CD4-positive, alpha-beta T cell treated with Interleukin-17A for 4 hours (primary cell): ENCODE measurements around the gene TRAF3.

Experiments
- DNase-seq: peaks from one replicate; pipeline ENCODE4 v3.0.0-alpha.2; 2020; ENCODE audit warnings: mixed read lengths

The TRAF3 gene, protein sequence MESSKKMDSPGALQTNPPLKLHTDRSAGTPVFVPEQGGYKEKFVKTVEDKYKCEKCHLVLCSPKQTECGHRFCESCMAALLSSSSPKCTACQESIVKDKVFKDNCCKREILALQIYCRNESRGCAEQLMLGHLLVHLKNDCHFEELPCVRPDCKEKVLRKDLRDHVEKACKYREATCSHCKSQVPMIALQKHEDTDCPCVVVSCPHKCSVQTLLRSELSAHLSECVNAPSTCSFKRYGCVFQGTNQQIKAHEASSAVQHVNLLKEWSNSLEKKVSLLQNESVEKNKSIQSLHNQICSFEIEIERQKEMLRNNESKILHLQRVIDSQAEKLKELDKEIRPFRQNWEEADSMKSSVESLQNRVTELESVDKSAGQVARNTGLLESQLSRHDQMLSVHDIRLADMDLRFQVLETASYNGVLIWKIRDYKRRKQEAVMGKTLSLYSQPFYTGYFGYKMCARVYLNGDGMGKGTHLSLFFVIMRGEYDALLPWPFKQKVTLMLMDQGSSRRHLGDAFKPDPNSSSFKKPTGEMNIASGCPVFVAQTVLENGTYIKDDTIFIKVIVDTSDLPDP

DNA sequence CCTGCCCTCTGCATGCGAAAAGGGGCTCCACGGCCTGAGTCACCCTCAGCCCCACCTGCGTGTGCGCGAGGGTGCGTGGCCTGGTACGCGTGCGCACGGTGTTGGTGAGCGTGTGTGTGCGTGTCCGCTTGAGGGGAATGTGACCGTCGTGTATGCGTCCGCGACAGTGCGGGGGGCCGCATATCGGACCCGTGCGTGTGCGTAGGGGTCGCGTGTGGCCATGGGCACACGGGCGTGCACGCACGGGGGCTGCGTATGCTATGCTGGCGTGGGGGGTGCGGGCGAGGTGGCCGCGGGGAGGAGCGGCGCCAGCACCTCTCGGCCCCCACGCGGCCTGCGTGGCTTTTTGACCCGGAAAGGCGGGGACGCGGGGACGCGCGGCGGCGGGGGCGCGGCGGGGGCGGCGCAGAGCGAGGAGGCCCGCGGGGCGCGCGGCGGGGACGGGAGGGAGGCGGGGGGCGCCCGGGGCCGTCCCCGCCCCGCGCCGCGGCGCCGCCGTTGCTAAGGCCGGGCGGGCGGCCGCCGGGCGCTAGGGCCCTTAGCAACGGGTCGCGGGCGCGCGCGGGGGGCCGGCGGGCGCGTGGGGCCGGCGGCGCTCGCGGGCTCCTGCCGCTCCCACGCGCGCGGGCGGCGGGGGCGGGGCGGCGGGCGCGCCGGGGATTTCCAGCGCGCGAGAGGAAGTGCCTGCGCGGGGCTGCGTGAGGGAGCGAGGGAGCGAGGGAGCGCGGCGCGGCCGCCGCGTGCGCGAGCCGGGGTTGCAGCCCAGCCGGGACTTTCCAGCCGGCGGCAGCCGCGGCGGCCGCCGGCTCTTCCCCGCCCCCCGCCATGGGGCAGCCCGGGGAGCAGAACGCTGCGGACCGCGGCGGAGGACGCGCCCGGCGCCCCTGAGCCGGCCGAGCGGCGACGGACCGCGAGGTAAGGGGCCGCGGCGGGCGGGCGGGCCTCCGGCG, at the start of gene TRAF3:
TRAF3 (plus strand) TSS at position 689 of the 950 bp plus-strand sequence. CDS start 92,753 bp downstream, outside the sequence.
- DNase-seq: peak; percentile 89

DNA sequence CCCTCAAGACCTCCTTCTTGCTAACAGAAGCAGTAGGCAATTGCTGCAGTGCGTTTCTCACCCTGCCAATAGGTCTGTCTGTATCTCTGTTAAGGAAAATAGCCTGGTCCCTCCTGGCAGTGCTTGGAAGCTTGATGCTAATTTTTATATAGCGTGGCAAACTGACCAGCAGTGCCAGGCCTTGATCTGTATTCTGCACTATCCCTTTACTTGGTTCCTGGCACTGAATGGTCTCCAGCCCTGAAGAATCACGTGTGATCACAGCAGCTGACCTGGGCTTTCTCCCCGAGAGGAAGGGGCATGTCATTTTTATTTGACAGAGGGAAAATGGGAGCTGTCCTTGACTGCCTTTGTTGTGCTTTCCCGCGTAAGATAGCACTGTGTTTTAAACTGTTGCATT, 48.7 kb upstream of the TRAF3 start:
- DNase-seq: no peak

DNA sequence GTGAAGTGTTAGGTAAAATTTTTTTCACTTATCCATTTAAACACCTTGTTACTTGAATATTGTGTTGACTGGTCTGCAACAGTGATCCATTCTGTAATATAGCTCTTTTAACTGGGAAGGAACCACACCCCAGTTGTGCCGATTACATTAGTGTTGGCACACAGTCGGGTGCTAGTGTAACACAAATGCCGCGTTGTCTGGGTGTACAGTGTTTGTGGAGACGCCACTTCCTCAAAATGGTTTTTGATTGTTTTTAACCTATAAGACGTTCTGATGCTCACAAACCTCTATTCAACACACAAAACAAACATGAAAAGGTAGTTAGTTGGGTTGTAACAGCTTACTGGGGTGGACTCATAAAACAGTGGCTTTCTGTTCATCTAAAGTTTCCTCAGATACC, 48.0 kb upstream of the TRAF3 start:
- no peak for DNase-seq

DNA sequence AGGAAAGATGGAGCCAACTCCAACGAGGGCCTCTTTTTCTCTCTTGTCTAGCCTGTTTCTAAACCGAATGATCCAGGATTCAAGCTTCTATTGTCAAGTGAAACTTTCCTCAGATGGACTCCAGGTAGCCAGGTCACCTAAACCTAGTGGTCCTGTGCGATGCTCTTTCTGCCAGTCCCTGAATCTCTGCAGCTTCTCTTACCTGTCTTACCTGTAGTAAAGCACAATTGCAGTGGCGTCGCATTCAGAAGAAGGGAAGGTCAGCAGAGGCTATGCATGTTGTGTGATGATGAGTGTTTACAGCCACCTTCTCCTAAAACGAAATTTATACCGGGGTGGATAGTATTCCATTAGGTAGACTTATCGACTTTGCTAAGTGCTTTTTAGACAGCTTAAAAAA, 47.4 kb upstream of the TRAF3 start:
- no peak for DNase-seq

DNA sequence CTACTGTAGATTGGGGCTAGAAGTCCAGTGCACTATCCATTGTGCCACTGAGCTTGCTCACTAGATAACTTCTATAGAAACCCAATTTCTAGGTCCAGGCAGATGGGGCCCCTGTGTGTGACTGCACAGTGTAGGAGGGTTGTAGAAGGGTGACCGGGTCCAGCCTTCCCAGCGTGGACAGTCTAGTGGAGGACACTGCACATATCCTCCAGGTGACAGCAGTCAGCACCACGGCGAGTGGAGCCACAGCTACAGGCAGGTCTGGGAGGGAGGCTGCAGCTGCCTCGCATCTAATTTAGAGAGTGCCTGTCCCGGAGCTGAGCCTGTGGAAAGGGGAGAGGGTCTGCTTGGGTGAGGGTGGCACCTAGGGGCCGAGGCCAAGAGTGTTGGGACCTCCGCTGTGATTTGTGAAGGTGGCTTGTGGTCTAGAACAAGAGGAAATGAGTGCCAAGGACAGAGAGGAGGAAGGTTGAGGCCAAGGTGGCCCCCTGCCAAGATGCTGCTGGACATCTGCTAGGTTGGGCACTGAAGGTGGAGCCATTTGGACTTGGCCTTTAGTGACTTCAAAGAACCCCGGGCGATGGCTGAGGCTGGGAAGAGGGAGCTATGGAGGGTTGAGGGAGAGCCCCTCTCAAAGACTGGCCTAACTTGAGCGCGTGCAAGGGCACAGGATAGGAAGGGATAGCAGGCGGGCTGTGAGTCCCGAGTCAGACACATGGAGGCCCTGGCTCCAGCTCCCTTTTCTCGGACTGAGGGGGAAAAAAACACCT, 46.0 kb upstream of the TRAF3 start:
- DNase-seq: no peak

DNA sequence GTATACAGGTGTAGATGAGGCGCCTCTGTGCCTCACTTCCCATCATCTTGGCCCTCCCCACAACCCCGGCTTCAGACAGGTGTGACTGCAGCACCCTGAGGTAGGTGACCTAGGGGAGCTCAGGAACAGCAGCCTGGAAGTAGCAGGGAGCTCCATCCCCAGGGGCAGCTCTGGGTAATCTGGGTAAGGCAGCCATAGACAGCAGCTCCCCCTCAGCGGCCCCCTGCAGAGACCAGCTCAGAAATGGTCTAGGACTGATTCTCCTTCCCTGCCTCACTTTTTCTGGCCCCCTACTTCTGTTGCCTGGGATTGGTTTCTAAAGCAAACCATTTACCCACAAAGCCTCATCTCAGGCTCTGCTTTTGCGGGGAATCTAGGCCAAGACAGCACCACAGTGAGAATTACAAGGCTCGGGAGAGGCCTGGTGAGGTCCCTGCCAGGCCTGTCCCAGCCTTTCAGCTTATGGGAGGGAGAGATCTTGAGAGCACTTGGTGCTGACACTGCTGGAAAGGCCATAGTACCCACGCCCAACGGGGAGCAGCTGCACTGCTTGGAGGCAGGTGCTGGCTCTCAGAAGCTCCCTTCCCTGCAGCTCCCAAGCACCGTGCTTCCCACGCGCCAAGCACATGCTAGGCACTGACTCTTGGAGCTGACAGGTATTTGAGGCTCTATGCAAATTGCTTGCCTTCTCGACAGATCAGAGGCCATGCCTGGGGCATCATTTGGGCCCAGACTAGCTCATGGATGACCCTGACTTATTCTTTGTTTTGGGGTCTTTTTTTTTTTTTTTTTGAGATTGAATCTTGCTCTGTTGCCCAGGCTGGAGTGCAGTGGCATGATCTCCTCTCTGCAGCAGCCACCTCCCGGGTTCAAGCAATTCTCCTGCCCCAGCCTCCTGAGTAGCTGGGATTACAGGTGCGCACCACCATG, 45.1 kb upstream of the TRAF3 start:
- DNase-seq: no peak

DNA sequence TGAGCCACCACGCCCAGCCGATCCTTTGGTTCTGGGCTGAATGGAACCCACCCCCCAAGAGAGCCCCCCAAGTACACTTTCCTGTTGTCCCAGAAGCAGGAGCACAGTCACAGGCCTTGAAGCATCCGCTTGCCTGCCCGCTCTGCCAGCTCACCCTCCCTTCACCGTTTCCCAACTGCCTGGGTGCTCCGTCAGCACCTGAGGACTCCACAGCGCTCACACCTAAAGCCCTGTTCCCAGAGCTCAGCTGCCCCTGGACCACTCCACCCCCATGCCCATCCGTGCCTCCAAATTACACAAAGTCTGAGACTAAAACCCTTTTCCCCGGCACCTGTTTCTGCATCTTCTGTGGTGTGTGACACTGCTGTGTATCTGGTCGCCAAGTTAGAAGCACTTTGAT, 44.3 kb upstream of the TRAF3 start:
- DNase-seq: no peak

DNA sequence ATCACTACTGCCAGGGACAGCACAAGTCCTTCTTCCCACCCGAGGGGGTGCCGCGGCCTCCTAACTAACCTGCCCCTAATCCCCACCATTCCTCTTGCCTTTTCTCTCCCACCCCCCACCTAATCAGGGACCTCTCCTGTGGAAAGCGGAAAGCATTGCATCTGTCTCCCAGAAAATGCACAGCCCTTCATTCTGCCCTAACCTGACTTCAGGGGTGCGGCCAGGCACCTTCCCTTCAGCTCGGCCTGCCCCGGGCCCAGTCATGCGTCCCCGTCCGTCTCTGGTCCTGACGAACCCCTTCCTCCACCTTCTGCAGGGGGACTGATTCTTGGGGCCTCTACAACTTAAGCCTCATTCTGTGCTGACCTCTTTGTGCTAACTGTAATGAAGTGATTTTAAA, 43.9 kb upstream of the TRAF3 start:
- no peak for DNase-seq

DNA sequence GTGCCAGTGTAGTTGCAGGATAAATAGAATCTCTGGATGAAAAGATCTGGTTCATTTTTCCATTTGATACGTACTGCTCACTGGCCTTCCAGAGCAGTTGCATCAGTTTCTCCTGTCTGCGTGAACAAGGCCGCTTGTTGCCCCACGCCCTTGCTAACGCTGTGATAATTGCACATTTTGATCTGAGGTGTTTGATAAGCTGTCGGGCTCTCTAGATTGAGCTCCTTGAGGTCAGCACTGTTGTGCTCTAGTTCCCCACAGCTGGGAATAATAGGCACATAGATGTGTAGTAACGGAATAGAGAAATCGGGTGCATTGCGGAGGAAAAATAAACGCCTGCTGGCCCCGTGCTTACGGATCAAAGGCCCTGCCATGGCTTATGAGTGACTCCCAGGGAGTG, 42.8 kb upstream of the TRAF3 start:
- no peak for DNase-seq

DNA sequence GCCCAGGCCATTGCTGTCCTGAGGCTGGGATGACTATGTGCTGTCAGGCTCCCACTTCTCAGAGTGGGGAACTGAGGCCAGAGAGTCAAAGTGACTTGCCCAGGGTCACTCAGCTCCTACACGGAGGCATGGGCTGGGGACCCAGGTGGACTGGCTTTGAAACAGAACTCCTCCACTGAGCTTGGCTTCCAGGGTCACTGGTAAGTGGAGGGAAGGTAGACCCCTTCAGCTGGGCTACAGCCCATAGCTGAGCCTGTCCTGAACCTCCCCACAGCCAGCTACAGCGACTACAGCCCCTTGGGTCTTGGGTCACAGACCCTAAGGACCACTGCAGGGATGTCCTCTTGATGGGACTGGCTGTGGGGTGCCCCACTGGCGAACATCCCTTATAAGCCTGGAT, 40.3 kb upstream of the TRAF3 start:
- no peak for DNase-seq

DNA sequence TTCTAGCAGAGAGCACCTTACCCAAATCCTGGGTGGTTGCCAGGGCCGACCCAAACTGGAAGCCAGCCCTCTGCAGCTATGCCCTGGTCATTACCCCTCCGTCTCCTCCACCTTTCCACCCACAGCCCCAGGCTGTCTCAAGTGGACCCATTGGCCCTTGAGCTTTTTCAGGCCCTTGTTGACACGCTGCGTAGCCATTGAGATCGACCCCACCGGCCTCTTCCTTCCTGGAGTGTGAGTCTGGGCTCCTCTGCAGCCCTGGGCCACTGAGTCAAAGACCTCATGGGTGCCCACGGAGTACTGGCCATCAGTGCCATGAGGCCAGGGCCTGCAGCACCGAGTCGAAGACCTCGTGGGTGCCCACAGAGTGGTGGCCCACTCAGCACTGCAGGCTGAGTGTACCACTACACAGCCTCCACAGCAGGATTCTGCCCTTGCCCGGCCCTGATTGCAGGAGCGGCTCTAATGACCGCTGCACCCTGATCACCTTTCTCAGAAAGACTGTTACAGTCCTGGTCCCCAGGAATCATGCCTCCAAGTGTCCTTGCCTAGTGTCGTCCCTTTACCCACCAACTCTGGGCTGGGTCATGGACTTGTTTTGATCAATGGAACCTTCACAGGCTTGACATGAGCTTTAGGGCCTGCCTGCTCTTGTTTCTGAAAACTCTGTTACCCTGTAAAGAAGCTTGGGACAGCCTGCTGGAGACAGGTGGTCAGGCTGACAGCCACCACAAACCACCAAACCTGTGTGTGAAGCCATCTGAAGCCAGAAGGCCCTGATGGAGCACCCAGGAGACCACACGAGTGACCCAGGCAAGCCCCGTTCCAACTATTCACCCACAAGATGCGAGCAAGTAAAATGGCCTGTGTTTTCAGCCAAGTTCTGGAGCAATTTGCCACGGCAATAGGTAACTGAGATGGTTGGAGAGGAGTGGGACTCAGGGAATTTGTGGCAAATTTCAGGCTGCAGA, 39.6 kb upstream of the TRAF3 start:
- DNase-seq: no peak

DNA sequence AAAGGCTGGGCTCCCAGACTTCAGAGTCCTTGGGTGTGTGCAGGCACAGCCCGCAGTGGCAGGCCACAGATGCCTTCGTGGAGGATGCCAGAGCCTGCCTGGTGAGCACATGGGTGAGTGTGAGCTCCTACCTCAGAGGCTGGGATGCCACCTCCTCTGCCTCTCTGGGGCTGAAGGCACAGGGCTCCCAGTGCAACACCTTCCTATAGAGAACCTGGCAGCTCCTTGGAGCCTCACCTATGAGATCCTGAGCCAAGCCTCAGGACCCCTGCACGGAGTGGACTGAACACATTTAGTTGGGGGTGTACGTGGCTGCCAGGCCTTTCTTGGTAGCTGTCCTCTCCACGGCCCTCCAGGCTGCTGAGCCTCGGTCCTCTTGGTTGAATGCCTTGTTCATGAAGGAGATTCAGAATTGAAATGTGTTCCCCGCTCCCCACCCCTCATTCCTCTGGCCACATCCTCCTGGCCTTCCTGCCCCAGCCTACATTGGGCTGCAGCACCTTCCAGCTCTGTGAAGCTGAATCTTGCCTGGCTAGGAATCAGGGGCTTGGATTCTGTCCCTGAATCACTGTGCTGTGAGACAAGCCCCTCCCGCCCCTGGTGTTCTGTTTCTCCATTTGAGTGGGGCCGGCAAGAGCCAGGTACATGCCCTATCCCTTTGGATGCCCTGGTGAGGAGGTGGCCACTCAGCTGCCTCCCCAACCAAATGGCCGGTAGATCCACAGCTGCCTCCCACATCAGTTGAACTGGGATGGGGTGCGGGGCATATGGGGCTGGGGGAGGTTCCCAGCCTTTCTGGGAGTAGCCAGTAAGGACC, 38.7 kb upstream of the TRAF3 start:
- DNase-seq: no peak

DNA sequence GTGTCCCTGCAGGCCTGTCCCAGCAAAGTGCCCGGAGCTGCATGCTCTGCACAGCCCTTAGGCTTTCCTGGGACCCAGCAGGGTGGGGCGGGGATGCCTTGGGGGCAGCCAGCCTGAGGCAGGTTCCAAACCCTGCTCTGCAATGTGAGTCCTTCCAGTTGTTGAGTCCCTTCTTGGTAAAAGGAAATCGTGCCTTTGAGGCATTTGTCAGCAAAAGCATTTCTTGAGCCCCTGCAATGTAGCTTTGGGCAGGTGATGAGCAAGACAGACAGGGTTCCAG, 38.1 kb upstream of the TRAF3 start:
- DNase-seq: no peak

DNA sequence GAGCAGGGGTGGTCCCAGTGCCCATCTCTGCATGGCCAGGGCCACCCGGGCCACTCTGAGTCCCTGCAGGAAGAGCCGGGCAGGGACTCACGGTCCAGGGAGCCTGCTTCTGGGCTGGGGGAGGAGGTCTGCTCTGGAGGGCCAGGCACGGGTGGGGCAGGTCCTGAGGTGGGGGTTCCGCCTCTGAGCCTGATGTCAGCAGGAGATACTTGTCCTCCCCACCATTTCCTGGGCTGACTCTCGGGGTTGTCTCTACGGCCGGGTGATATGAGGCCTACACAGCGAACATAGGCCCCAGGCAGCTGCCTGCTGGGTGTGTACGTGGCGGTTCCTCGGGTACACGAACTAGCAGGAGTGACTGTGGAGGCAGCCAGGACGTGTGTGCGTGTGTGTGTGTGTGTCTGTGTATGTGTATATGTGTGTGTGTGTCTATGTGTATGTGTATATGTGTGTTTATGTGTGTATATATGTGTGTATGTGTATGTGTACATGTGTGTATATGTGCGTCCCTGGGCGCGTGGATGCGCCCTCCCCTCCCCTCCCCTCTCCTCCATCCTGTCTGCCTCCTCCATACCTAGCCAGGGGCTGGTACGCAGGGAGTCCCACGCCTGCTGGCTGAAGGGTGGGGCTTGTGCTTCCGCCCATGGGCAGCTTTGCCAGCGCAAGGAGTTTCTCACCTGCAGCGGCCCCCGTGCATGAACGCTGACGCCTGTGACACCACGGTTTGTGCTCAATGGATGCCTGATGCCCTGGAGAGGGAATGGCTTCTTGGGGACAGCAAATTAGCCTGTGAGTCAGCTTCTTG, 30.4 kb upstream of the TRAF3 start:
- DNase-seq: no peak

DNA sequence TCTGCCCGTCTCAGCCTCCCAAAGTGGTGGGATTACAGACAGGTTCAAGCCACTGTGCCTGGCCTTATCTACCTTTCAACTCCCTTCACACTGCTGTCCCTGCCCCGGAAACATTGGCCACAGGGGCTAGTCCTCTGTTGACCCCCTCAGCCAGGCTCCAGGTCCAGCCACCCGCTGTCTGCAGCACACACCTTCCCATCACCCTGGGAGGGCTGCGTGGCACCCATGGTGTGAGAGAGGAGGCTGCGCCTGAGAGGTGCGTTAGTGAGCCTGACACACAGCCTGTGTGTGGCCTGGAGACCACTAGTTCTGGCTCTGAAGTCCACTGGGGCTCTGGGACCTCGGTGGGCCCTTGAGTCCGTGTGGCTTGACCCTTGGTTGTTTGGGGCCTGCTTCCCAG, 28.4 kb upstream of the TRAF3 start:
- DNase-seq: no peak

DNA sequence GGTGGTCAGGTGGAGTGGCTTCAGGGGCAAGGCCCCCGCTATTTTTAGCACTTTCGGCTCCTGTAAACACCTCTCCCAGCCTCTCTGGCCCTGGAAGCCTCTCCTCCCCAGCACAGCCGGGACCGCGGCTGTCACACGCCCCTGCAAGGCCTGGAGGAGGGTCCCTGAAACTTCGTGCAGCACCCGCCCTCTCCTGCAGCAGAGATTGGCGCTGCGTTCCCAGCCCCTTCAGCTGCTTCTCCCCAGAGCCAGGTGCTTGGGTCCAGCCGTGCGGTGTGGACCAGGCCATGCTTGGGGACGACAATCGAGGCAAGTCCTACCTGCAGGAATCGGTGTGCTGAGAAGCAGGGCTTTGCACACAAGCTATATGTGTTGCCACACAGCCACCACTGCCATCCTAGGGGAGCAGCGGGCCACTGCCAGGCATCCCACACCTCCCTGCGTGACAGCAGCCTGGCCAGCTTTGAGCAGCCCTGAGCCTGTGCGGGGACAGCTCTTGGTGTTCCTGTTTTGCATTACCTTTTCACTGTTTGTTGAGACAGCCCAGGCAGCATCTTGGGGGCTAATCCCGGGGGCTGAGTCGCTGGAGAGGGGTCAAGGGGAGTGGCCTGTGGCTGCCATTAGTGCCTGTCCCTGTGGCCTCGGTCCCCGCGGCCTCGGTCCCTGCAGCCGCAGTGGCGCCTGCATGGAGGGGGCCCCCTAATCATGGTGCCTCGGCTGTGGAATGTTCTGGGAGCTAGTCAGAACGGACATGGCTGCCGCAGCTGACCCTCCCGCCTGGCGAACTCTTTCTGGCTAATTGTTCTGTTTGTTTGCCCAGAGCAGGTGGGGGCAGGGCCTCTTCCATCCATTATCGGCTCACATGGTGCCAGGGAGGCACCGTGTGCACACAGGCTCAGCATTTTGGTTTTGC, 27.6 kb upstream of the TRAF3 start:
- DNase-seq: no peak

DNA sequence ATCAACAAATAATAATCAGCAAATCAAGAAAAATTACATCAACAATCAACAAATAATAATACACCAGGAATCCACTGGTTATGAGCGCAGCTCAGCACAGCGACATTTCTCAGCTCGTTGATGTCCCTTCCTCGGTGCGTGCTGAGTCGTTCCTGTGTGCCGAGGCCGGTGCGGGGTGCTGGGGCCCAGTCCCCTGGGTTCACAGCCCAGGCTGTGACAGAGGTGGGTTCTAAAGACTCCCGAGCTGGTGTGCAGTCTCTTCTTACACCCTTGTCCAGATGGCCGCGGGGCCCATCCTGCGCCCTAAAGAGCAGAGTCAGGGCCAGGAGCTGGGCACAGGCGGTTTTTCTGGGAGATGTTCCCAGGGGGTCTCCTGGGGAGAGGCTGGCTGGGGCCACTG, 26.9 kb upstream of the TRAF3 start:
- no peak for DNase-seq

DNA sequence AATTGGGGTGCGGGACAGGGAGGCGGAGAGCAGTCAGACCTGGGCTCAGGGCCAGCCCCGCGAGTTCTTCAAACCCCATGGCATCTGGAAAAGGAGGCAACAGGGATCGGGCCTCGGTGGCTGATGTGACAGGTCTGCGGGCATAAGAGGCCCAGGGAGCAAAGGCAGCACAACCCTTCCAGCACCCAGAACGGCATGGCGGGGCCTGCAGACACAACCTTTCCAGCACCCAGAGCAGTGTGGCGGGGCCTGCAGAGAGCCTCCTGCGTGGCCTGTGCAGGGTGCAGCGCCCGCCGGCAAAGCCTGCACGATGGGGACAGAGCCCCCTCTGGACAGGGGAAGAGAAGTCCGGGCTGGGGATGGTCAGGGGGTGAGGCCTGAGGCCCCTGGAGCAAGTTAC, 26.2 kb upstream of the TRAF3 start:
- no peak for DNase-seq
